ENCODE data around the gene AACS. TPM values are rescaled to one million over a fixed set of nuclear protein-coding genes. Genes with fewer than 3 reads are reported as not detected.

AACS gene
- total and polyA plus RNA-seq, 2 of the 4 experiments (the other 2 are of a cell fraction) = 22.0 to 24.9 TPM

- TF ChIP-seq POLR2A (IDR thresholded peaks at IDR 0.05; ENCODE audit: low read depth, low read length) = no peak
- no peak for TF ChIP-seq MAFK (IDR thresholded peaks at IDR 0.05; ENCODE audit: low read depth, low read length)
- no peak for TF ChIP-seq MXI1 (IDR thresholded peaks at IDR 0.05; ENCODE audit: borderline replicate concordance, low read depth, low read length)
Observed at GRCh38 chr12:125071456-125071855, 6.2 kb downstream of the AACS start (continued).

- Histone ChIP-seq H3K27me3 (ENCODE audit: control insufficient read depth, insufficient read depth, low read length) (no peaks in the 10 kb centered on the region), H4K8ac (ENCODE audit: low read depth in 2 of 2, low read length in 2 of 2) (no peak overlapping the region), H3K18ac (ENCODE audit: low read depth, low read length) (no peak overlapping the region), H3K56ac (ENCODE audit: extremely low read depth, insufficient read depth, low read length) (no peak overlapping the region), H3K4me1 (ENCODE audit: control insufficient read depth, insufficient read depth, low read length) (no peaks in the 10 kb centered on the region), H4K91ac (ENCODE audit: insufficient read depth, low read depth, low read length) (no peak overlapping the region), H2BK20ac (ENCODE audit: low read depth, low read length) (no peak overlapping the region), H2BK15ac (ENCODE audit: low read depth, low read length) (no peak overlapping the region), H2AK9ac (replicated peaks; ENCODE audit: low read depth, low read length, poor library complexity) (no peak overlapping the region), H3K79me1 (ENCODE audit: low read depth in 1 of 2, low read length in 2 of 2) (peaks cover 6 to 29% of the 10 kb centered on the region in 2 experiments), H3K4me2 (ENCODE audit: low read depth, low read length) (no peak overlapping the region), H3K9ac (ENCODE audit: low read depth, low read length) (no peak overlapping the region), H3K23ac (ENCODE audit: low read depth, low read length) (no peak overlapping the region), H4K5ac (ENCODE audit: low read depth, low read length) (no peak overlapping the region), H3K4me3 (ENCODE audit: insufficient read depth, low read depth, low read length) (no peak overlapping the region), H2AFZ (replicated peaks; ENCODE audit: low read length, poor library complexity) (no peak overlapping the region), H2AK5ac (ENCODE audit: low read depth, low read length) (no peak overlapping the region), H3K9me1 (ENCODE audit: insufficient read depth, low read length) (peaks cover 4% of the 10 kb centered on the region; the same call in 1 of the 2 replicates), H2BK120ac (ENCODE audit: low read depth, low read length) (no peak overlapping the region), H3K14ac (replicated peaks; ENCODE audit: low read depth, low read length) (no peak overlapping the region), H3K9me3 (ENCODE audit: control insufficient read depth, insufficient read depth, low read length) (no peaks in the 10 kb centered on the region), H4K20me1 (ENCODE audit: insufficient read depth, low read length) (0 out of 2 replicates have a peak, but pooled peaks cover 5% of the 10 kb centered on the region), H2BK5ac (ENCODE audit: low read depth, low read length, poor library complexity, severe bottlenecking) (no peak overlapping the region), H3K36me3 (ENCODE audit: control insufficient read depth, insufficient read depth, low read length) (peaks cover 23% of the 10 kb centered on the region), H3K27ac (ENCODE audit: insufficient read depth, low read length) (no peak overlapping the region), H3K4ac (ENCODE audit: low read depth, low read length) (no peak overlapping the region)
- in situ Hi-C loops (cut with MboI; ENCODE audit: low sequenced_read_pairs) (no loop called here), dilution Hi-C loops (cut with HindIII; ENCODE audit: low sequenced_read_pairs, unreplicated experiment) (no loop called here), intact Hi-C loops (cut with micrococcal nuclease) (no loop called here)
- no CpG with 5 or more reads among the region's 2 CpGs for WGBS, 2 experiments (ENCODE audit: extremely low coverage in 2 of 2, insufficient read length in 1 of 2)
- ChIA-PET POLR2A (ENCODE audit: unreplicated experiment) (no interaction called here), CTCF (no interaction called here)
- BruUV-seq (replicated peaks) = no TSS peak
- DNase-seq (no peak), ATAC-seq (ENCODE audit: low read depth) (no peak)
- TF ChIP-seq CHD1 (IDR thresholded peaks at IDR 0.05; ENCODE audit: low read depth, low read length) (no peak), RCOR1 (IDR thresholded peaks at IDR 0.05; ENCODE audit: insufficient replicate concordance, low read length) (no peak), RFX5 (IDR thresholded peaks at IDR 0.05; ENCODE audit: low read depth, low read length) (no peak), CTCF (conservative IDR thresholded peaks at IDR 0.05; ENCODE audit: low read depth, low read length) (no peak), MAFK (IDR thresholded peaks at IDR 0.05; ENCODE audit: low read depth, low read length) (no peak), ELK1 (IDR thresholded peaks at IDR 0.05; ENCODE audit: borderline replicate concordance, low read depth, low read length) (no peak), FOS (IDR thresholded peaks at IDR 0.05; ENCODE audit: low read depth, low read length) (no peak)
Observed at GRCh38 chr12:125072496-125072895, 7.3 kb downstream of the AACS start.
